ENCODE data around the gene C19orf38.

The C19orf38 gene

DNA sequence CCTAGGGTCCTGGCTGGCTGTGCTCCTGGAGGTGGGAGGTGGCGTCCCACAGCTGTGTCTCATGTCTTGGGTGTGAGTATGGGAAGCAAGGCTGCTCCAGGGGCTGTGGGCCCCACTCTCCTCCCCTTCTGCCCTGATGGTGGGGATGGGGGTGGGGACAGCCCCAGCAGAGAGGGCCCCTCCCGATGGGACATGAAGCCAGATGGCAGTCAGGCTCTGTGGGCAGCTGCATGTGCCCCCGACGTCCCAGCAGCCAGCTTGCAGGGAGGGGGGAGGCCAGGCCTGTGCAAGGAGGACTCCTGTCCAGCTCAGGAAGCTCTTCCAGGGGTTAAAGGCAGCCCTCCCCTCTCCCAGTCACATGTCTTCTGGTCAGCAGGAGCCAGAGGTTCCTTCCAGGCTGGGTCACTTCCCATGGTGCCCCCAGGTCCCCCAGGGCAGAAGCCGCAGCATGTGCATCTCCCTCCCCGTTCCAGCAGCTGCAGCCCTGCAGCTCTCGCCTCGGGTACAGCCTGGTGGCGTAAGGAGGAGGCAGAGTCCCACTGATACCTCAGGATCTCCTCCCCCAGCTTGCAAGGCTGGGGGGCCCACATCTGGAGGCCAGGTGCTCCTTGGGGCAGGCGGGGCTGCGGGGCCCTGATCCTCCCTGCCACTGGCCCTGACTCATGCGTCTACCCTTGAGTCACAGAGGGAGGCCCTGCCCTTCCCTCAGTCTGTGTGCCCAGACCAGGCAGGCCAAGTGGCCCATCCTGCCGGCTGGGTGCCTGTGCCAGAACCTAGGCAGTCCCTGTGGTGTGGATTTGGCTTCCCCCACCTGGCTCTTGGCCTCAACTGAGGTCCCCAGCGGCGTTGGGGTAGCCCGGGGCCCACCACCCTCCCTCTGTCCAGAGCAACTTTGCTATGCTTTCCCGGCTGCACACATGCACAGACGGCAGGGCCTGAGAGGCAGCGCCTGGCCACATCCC, 67.2 kb downstream of the C19orf38 start:
- no peak for DNase-seq

DNA sequence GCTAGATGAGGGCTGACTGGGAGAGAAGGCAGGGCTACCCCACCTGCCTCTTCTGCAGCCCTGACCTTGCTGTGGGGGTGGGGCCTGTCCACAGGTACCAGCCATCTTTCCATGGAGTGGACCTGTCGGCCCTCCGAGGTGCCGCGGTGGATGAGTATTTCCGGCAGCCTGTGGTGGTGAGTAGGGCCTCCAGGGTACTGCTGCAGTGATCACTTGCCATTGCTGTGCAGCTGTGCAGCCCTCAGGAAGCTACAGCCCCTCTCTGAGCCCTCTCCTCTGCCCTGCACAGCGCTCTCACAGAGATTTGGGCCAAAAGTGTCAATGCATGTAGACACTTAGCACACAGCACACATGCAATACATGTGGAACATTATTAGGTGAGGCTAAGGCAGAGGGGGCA, 68.4 kb downstream of the C19orf38 start:
- DNase-seq, result no peak

DNA sequence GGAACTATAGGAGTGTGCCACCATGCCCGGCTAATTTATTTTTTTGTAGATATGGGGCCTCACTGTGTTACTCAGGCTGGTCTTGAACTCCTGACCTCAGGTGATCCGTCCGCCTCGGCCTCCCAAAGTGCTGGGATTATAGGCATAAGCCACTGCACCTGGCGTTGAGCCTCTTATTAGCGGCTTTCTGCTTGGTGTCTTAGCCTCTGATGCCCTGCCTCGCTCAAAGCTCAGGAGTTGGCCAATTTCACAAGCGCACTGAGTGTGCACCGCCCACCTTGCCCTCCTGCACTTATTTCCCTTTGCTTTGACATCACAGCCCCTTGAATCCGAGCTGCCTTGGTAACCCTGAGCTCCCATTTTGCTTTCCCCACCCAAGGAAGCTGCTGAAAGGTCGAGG, 70.1 kb downstream of the C19orf38 start:
- no peak for DNase-seq
